ENCODE results near the gene OXGR1.

Gene OXGR1

GRCh38 chr13:96994017-96994857, at the start of gene OXGR1:
OXGR1 (minus strand) TSS chr13:96994476; CDS start chr13:96987759, 6,717 bp downstream.
- Histone ChIP-seq H4K20me1 (ENCODE audit: insufficient read depth, low read length) (no peaks in the 10 kb centered on the region), H3K4me1 (ENCODE audit: low read length) (no peaks in the 10 kb centered on the region), H3K27ac (ENCODE audit: low read length) (no peak within 1 kb of the TSS), H3K27me3 (ENCODE audit: low read depth, low read length) (peaks cover 26% of the 10 kb centered on the region; the same call in 1 of the 2 replicates), H2AFZ (ENCODE audit: low read depth, low read length) (no peak within 1 kb of the TSS), H3K36me3 (replicated peaks; ENCODE audit: low read depth, low read length) (no peaks in the 10 kb centered on the region), H3K4me3 (ENCODE audit: low read length) (no peak within 1 kb of the TSS), H3K9me3 (ENCODE audit: insufficient read depth, low read length) (no peaks in the 10 kb centered on the region), H3K9ac (ENCODE audit: low read length) (no peak within 1 kb of the TSS), H3K79me2 (ENCODE audit: low read length) (no peaks in the 10 kb centered on the region), H3K4me2 (ENCODE audit: low read length) (no peak within 1 kb of the TSS)
- no peak for TF ChIP-seq CTCF (IDR thresholded peaks at IDR 0.05; ENCODE audit: low read depth, low read length)
- no peak for TF ChIP-seq EZH2phosphoT487 (IDR thresholded peaks at IDR 0.05; ENCODE audit: low read depth)

DNA sequence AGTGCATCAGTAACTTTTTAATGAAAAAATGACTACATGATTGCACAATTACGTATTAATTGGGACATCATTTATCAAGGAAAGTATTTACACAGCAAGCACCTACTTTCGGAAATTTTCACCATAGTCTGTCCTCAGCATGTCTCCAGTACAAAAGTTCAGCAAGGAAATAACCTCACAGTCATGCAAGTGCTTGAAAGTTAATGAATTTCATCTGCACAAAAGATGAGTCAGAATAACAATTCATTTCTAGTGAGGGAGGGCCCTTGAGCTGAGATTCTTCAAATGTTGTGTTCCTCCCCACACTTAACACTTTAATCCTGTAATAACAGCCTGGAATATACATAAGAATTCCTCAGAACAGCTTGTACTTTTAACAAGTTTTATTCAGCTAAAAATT, 49.0 kb upstream of the OXGR1 start:
- Histone ChIP-seq H3K79me2 (ENCODE audit: low read length) (no peaks in the 10 kb centered on the region), H3K36me3 (replicated peaks; ENCODE audit: low read depth, low read length) (no peaks in the 10 kb centered on the region), H2AFZ (ENCODE audit: low read depth, low read length) (no peak overlapping the region), H3K4me2 (ENCODE audit: low read length) (no peak overlapping the region), H3K27me3 (ENCODE audit: low read depth, low read length) (no peaks in the 10 kb centered on the region), H4K20me1 (ENCODE audit: insufficient read depth, low read length) (no peaks in the 10 kb centered on the region), H3K9ac (ENCODE audit: low read length) (no peak overlapping the region), H3K4me1 (ENCODE audit: low read length) (no peaks in the 10 kb centered on the region), H3K9me3 (ENCODE audit: insufficient read depth, low read length) (no peaks in the 10 kb centered on the region), H3K27ac (ENCODE audit: low read length) (no peak overlapping the region), H3K4me3 (ENCODE audit: low read length) (no peak overlapping the region)
- TF ChIP-seq EZH2phosphoT487 (IDR thresholded peaks at IDR 0.05; ENCODE audit: low read depth) = no peak
- TF ChIP-seq CTCF (IDR thresholded peaks at IDR 0.05; ENCODE audit: low read depth, low read length) = no peak

DNA sequence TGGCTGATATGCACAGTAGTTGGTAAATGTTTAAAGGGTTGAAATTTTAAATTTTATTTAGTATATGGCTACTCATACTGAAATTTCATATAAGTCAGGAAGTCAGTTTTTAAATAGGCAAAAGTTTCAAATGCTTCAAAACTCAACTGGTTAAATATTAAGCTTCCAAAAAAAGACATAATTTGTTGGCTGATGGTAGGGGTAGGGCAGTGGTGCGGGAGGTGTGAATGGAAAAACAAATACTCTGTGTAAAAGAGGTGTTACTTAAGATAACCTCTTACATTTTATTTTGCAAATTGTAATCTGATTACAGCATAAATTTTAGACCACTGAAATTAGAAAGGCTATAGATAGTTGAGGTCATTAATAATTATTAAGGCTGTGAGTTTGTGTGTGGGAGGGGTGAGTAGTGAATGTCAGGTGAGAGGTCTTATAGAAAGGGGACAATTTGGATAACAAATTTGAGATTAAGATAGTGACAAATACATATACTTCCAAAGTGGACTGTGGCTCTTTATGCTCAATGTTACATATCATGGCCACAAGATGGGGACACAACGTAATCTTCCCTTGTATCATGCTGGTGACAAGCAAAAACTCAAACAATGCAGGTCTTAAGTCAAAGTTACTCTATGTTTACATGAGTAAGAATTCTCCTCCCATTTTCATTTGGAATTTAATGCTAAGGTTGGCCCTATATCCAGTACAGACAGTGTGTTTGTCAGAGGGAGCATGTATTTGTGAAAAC, 36.6 kb upstream of the OXGR1 start:
- peak overlapping the region; percentile 71 for H3K4me3 ChIP-seq (ENCODE audit: low read length)
- H3K36me3 ChIP-seq (replicated peaks; ENCODE audit: low read depth, low read length) = no peaks in the 10 kb centered on the region
- H3K4me2 ChIP-seq (ENCODE audit: low read length) = peak overlapping the region; percentile 79
- peak overlapping the region; percentile 72; the same call in 1 of the 2 replicates for H2AFZ ChIP-seq (ENCODE audit: low read depth, low read length)
- no peaks in the 10 kb centered on the region for H3K27me3 ChIP-seq (ENCODE audit: low read depth, low read length)
- no peaks in the 10 kb centered on the region for H4K20me1 ChIP-seq (ENCODE audit: insufficient read depth, low read length)
- peak overlapping the region; percentile 66 for H3K9ac ChIP-seq (ENCODE audit: low read length)
- peak overlapping the region; percentile 95 for H3K27ac ChIP-seq (ENCODE audit: low read length)
- TF ChIP-seq CTCF (IDR thresholded peaks at IDR 0.05; ENCODE audit: low read depth, low read length) (peak; percentile 75), EZH2phosphoT487 (IDR thresholded peaks at IDR 0.05; ENCODE audit: low read depth) (no peak)
- peaks cover 34% of the 10 kb centered on the region for H3K4me1 ChIP-seq (ENCODE audit: low read length)
- no peaks in the 10 kb centered on the region for H3K9me3 ChIP-seq (ENCODE audit: insufficient read depth, low read length)
- no peaks in the 10 kb centered on the region for H3K79me2 ChIP-seq (ENCODE audit: low read length)

All from OCI-LY3 (cell line).